GM19240 (cell line): ENCODE results near the gene TAOK3.
"Not testable (repeated sequence)": the region's sequence is repeated elsewhere in the genome, so short reads cannot be mapped to it uniquely, and the experiment has no call there.

Source experiments
- DNase-seq: peaks from one replicate; pipeline ENCODE4 v3.0.0; 2011; ENCODE audit warnings: low spot score; ENCODE audit not compliant: insufficient read length

TAOK3 gene

DNA sequence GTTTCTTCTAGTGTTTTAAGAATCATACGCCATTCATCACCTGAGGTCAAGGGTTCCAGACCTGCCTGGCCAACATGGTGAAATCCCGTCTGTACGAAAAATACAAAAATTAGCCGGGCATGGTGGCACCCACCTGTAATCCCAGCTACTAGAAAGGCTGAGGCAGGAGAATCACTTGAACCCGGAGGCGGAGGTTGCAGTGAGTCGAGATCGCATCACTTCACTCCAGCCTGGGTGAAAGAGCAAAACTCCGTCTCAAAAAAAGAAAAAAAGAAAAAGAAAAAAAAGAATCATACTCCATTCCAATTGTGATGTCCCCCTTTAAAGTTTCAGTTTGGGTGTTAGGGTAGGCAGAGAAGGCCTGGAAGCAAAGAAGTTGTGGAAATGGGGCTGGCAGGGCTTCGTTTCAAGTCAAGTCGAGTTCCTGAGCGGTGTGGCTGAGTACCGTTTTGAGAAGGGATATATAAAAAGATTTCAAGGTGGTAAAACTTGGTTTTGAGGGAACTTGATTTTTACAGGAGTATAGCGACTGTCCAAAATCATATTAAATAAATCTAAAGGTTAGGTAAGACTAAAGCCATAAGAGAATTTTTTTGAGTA, 1.5 kb upstream of the TAOK3 start:
- DNase-seq: no peak

DNA sequence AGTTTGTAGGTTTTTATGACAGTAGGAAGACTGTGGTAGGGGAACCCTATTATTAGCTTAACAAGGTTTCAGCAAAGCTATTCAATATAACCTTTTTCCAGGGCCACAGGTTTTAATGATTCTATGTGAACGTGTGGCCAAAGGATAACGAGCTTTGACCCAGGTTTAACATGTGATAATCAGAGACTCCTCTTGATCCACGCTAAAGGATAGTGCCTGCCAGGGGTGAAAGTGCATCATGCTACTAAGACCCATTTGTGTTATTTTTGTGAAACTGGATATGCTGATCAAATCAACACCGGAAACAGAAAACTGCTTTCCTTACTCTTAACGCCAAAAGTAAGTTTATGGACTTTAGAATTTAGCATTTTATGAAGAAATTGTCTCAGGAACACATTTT, 909 bp upstream of the TAOK3 start:
- no peak for DNase-seq

DNA sequence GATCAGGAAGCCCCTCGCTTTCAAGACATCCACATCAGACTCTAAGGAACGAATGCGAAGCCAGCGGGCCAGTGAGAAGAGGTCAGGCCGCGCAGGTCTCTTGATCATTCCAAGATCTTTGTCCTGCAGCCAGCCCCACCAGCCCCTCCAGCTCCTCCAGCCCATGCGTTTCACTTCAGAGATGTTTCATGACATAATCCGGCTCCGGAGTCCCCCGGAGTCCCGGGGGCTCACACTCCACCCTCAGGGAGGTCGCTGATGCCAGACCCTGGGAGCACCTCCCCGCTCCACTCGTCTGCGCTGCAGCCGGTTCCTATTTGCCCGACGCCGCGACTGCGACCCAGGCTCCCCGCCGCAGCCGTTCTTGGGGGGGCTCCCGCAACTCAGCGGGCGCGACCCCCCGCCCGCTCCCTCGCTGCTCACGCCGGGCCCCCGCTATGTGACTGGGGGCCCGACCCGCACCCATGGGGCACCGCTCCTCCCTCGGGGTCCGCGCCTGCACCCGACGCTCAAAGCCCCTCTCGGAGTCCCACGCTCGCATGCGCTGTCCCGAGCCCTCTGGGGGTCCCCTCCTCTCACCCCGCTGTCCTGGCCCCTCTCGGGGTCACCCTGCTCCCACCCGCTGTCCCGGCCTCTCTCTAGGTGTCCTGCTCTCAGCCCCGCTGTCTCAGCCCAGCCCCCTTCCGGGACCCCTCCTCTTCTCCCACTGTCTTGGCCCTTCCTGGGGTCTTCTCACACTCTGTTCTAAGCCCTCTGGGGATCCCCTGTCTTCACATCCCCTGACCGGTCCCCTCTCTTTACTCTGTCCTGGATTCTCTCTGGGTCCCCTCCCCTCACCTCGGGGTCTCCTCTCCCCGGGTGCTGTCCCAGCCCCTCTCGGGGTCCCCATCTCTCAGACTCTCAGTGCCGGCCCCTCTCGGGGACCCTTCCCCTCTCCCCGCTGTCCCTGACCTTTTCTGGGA, 1.1 kb downstream of the TAOK3 start:
- DNase-seq: no peak

- no peak for DNase-seq
Observed at GRCh38 chr12:118370601-118371000, 2.1 kb downstream of the TAOK3 start.

GRCh38 chr12:118368821-118369220, 3.9 kb downstream of the TAOK3 start:
- no peak for DNase-seq

DNA sequence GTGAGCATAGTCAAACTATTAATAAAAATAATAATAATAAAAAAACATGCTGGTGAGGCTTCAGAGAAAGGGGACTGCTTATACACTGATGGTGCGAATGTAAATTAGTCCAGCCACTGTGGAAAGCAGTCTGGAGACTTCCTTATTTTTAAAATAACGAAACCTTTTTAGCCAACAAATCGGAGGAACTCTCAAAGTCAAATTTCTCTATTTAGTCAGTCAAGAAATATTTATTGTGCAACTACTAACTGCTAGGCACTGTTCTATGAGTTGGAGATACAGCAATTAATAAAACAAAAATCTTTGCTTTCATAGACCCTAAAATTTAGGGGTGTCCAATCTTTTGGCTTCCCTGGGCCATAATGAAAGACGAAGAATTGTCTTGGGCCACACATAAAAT, 10.8 kb downstream of the TAOK3 start:
- DNase-seq: no peak

DNA sequence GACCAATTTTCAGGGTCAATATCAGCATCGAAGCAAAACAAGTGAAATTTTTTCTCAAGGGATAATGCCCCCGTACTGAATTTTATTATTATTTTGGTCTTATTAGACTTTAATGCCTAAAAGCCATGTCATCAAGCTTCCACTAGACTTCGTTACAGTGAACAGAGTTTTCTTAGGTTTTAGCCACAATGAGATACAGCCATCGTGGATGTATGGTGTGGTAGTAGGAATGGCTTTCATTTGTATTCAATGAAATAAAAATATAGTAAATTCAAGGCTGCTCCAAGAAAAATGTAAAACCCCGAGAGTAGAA, 11.7 kb downstream of the TAOK3 start:
- no peak for DNase-seq

DNA sequence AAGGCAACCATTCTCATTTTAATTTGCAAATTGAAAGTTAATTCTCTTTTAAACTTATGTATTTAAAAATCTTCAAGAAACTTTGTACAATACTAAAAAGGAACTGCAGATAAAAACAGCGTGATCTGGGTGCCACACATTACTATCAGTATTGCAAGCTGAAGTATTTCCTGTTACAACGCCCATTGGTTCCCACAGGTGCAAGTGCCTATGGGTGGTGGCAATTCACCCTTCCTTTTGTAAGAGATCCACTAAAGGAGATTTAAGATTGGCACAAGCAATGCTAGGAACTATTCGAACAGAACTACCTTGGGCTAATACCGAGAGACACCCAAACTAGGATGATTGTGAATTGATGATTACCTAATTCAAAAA, 13.2 kb downstream of the TAOK3 start:
- DNase-seq: no peak

GRCh38 chr12:118358612-118359540, 13.8 kb downstream of the TAOK3 start:
- no peak for DNase-seq

DNA sequence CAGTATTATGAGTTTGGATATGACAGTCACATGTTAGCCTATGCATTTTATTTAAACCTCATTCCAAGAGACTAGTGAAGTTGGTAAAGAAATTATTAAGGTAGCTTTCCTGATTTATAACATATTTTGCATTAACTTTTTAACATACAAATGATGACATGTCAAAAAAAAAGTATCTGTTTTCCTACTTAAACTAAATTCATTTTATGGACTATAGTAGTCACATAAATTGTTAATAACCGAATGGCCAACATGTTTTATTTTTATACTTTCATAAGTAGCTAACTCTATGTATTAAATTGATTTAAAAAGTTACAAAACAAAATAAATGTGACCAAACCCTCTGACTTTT, 14.7 kb downstream of the TAOK3 start:
- no peak for DNase-seq

DNA sequence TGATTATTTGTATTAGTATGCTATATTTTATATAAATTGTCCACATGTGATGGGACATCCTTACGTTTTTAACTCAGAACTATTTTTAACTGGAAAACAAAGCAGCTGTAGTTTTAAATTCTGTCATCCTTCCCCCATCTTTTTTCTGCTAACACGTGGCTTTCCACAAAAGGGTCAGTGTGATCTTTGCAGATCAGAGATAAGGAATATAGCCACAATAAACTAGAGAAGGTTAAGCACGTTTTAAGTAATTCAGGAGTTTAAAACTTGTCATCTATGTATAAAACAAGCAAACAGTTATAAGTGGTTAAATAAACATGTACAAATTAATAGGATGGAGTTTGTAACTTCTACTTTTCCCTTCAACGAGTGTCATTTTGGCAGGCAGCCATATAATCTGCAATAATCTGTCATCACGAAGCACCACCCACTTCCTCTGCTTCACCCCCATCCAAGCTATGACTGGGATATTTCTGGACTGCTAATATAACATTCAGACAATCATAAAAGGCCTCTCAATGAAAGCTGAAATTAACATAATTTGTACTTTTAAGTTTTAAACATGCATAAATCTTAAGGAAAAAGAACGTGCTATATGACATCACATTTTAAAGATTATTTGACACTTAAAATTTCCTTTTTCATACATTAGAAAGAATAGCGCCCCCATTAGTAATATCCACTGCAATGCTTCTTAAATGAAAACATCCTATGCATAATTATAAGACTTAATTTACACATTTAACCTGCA, 15.3 kb downstream of the TAOK3 start:
- no peak for DNase-seq

GRCh38 chr12:118356809-118357256, 15.9 kb downstream of the TAOK3 start:
- DNase-seq: no peak

- no peak for DNase-seq
Observed at GRCh38 chr12:118355843-118356242, 16.9 kb downstream of the TAOK3 start.

DNA sequence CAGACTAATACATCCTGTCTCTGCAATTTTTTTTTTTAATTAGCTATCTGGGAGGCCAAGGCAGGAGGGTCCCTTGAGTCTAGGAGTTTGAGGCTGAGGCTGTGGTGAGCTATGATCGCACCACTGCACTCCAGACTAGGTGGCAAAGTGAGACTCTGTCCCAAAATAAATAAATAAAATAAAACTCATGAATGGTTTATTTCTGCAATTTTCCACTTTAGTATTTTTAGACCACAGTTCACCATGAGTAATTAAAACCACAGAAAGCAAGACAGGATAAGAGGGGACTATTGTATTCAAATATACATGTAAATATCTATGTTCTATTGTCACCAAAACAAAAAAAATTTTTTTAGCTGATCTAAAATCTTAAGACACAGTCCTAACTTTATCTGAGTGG, 17.8 kb downstream of the TAOK3 start:
- DNase-seq: no peak

DNA sequence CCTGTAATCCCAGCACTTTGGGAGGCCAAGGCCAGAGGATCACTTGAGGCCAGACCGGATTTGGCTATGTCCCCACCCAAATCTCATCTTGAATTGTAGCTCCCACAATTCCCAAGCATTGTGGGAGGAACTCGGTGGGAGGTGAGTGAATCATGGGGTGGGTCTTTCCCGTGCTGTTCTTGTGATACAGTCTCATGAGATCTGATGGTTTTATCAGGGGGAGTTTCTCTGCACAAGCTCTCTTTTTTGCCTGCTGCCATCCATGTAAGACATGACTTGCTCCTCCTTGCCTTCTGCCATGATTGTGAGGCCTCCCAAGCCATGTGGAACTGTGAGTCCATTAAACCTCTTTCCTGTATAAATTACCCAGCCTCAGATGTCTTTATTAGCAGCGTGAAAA, 18.2 kb downstream of the TAOK3 start:
- not testable (repeated sequence) for DNase-seq

GRCh38 chr12:118353721-118354120, 19.0 kb downstream of the TAOK3 start:
- no peak for DNase-seq

DNA sequence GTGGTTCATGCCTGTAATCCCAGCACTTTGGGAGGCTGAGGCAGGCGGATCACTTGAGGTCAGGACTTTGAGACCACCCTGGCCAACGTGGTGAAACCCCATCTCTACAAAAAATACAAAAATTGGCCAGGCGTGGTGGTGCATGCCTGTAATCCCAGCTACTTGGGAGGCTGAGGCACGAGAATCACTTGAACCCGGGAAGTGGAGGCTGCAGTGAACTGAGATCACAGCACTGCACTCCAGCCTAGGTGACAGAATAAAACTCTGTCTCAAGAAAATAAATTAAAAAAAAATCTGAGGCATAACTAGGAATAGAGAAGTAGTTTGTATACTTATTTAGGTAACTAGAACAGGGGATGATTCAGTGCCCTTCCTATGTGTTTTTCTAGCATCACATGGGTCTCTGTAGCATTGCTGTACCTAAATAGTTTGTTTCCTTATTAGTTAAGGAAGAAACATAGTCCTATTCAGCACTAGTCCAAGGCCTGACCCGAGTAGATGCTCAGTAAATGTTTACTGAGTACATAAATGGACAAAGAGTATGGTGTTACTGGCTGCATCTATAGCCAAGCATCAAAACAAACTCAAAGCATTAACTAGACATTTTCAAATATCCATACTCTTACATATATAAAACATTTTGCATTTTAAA, 21.7 kb downstream of the TAOK3 start:
- DNase-seq: no peak

DNA sequence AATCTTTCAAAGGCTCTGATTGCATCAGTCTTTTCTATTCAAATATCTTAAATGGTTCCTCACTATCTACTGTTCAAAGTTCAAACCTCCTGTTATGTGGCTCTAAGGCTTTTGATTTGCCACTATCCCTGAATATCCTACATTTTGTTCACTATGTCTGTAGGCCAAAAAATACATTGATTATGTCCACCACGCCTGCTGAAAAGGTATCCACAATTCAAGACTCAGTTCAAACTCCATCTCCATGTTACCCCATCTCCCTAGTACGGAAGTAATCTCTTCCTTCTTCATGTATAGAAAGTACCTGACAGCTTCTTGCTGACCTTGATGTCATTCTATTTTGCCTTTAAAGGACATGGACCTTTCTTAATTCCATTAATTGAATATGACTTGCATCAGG, 24.8 kb downstream of the TAOK3 start:
- no peak for DNase-seq

- DNase-seq: no peak
Observed at GRCh38 chr12:118346895-118347294, 25.8 kb downstream of the TAOK3 start.

DNA sequence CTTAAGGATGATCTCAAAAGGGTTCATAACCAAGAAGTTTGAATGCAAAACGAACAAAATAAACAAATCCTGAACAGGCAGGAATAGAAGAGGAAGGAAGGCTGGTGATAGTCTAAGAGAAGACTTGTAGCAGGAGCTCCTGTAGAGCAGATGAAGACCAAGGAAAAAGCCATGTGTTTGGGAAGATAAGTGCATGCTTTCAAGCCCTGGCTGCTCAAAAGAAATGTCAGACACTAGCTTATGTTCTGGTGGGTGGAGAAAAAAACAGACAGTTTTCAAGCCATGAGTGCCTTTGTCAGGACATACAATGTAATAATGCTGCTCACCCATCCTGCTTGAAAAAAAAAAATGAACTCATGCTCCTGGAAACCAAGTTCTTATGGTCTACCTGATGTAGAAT, 27.4 kb downstream of the TAOK3 start:
- DNase-seq: no peak

DNA sequence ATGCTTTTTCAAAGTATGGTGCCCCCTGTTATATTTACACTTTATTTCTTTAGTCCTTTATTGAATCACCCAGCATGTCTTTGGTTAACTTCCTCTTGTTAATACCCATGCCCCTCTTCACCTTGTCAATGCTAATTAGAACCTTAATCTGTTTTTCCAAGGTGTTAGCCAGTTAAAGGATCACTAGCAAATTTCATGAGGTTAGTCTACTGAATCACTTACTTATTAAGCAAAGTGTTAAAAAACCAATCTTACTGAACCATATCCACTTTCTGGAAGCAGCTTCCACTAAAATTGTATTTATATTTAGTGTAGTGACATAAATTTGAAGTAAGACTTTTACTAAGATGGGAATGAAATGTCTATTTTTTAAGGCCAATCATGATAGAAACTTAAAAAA, 27.9 kb downstream of the TAOK3 start:
- DNase-seq: no peak
